Stimulated activated CD8-positive, alpha-beta memory T cell treated with anti-CD3 and anti-CD28 coated beads, Interleukin-12 subunit alpha, Interleukin-12 subunit beta, amount 100 ng/mL, for 1 hour (primary cell): Measurements from ENCODE around the gene DCPS.
"Not testable (repeated sequence)": the region's sequence is repeated elsewhere in the genome, so short reads cannot be mapped to it uniquely, and the experiment has no call there.

Source experiments
- DNase-seq: peaks from one replicate; pipeline ENCODE4 v3.0.0-alpha.2; 2020; ENCODE audit warnings: low read depth

DCPS gene

GRCh38 chr11:126362879-126363655 lies 59.2 kb downstream of the DCPS start:
- DNase-seq, result no peak

- DNase-seq, result no peak
Measured at GRCh38 chr11:126363706-126364248, 59.9 kb downstream of the DCPS start.

DNA sequence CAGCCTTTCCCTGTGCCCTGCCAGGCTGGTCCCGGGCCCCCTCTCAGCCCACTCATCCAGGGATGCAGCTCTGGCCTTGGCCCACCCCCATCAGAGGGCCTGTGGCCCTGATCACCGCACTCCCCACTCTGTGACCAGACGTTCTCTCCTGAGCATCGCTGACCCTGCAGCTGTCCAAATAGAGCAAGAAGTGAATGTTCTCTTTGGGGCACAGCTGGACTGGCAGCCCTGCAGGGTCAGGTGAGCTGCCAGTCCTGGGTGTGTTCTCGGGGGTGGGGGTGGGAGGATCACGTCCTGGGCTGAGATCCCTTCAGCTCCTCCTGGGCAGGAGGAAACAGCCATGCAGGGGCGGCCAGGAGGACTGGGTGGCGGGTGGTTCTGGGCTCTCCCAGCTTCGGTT lies 60.9 kb downstream of the DCPS start:
- DNase-seq, result not testable (repeated sequence)

GRCh38 chr11:126365508-126365907 lies 61.6 kb downstream of the DCPS start:
- DNase-seq, result not testable (repeated sequence)

GRCh38 chr11:126366064-126366822 lies 62.4 kb downstream of the DCPS start:
- DNase-seq, result no peak

DNA sequence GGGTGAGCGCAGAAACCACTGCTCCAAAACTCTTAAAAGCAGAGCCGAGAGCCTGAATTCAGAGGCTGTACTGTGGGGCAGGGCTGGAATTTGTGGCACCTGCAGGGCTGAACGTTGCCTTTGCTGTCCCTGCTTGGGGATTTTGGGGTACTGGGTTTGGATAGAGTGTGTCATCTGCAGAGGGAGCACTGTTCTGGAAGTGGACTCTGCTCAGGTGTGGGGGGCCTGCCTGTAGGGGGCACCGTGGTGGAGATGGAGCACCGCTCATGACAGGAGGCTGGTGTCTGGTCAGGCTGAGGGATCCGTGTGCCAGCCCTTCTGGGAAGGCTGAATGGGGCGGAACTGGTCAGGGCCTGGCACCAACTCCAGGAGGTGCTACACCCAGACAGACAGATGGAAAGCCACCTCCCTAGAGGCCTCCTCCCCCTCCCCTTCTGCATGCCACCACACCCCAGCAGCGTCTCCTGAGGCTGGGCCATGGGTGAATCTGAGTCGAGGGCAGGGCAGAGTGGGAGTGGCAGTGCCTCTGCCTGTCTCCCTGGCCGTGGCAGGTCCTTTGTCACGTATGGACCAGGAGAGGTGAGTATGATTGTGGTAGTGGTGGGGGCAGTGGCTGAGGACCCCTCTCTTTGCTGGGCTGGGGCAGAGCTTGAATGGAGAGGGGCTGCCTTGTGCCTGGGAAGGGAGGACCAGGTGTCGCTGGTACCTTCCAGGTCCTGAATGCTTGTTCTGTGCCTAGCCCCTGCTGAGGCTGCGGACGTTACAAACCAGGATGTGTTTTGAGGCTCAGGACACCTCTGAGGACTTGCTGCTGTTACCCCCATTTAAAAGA lies 63.2 kb downstream of the DCPS start:
- not testable (repeated sequence) for DNase-seq

GRCh38 chr11:126367806-126368205 lies 63.9 kb downstream of the DCPS start:
- DNase-seq, result not testable (repeated sequence)

DNA sequence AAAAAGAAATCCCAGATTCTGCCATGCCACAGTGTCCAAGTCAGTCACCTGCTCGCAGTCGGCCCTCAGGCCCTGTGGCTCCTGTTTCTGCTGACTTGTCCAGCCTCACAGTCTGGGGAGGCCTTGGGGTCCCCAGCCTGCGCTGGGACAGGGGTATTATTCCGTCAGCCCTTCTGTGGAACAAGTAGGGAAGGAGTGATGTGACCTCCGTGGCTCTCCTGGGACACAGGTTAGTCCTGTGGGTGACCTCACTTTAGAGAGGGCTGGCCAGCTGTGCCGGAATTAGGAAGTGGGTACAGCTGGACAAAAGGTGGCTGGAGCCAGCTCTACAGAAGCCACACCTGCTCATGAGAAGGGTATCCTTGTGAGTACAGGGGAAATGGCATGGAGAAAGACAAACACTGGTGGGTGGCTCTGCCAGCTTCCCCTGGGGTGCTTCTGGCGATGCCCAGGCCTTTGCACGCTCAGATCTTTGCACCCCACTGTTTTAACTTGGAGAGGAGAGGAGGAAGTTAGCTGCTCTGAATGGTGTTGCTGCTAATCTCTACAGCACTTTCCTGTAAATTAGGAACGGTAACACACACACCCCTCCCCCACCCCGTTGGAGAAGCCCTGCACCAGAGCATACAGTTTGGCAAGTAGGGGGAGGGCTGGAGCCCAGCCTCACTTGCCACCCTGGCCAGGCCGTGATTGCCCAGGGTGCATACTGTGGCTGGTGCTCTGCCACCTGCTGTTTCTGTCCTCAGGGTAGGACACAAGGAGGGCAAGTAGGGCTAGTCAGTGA lies 64.7 kb downstream of the DCPS start:
- DNase-seq, result not testable (repeated sequence)

DNA sequence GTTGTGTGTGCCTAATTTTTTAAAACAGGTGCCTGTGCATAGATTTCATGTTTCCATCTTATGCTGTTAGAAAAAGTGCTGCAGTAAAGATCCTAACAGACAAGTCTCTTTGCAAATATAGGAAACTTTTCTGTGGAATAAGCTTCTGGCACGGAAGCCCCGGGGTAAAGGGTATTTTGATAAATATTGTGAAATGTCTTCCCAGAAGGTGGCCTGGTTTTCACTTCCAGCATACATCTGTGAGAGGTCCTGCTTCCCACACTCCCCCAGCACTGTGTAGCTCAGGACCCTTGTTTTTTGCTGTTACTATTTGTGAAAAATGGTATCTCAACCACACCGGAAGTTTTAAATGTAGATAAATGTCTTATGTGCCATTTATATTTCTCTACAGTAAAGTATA lies 66.2 kb downstream of the DCPS start:
- DNase-seq, result no peak

- no peak for DNase-seq
Measured at GRCh38 chr11:126371595-126371994, 67.7 kb downstream of the DCPS start.

DNA sequence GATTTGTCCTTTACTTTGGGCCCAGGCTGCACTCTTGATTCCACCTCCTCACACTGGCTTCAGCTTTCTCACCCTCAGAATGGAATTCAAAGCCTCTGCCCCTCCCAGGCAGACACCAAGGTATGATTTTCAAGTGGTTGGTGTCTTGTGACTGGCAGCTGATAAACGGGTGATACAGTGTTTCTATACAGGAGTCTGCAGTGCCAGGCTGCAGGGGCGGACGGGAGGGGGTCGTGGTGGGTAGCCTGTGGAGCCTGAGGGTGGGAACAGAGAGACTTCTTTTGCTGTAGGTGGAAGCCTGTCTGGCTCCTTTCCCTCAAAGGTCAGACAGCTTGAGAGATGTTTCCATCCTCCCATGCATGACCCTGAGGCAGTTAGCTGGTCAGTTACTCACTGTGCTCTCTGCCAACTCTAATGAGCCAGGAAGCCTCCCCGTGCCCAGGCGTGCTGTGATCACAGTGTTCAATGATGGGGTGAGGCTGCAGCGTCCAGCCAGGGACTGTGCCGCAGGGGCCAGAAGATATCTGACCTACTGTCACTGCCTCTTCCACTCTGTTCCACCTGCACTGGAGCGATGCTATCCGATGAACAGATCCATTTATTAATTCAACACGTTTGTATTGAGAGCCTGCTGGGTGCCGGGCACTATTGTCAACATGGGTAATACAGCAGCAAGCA lies 69.7 kb downstream of the DCPS start:
- DNase-seq, result not testable (repeated sequence)

- not testable (repeated sequence) for DNase-seq
Measured at GRCh38 chr11:126374562-126375300, 70.9 kb downstream of the DCPS start.

- no peak for DNase-seq
Measured at GRCh38 chr11:126375726-126376125, 71.9 kb downstream of the DCPS start.

- DNase-seq, result no peak
Measured at GRCh38 chr11:126378763-126379162, 74.9 kb downstream of the DCPS start.

- DNase-seq, result no peak
Measured at GRCh38 chr11:126380909-126381308, 77.0 kb downstream of the DCPS start.

- not testable (repeated sequence) for DNase-seq
Measured at GRCh38 chr11:126381960-126382359, 78.1 kb downstream of the DCPS start.

DNA sequence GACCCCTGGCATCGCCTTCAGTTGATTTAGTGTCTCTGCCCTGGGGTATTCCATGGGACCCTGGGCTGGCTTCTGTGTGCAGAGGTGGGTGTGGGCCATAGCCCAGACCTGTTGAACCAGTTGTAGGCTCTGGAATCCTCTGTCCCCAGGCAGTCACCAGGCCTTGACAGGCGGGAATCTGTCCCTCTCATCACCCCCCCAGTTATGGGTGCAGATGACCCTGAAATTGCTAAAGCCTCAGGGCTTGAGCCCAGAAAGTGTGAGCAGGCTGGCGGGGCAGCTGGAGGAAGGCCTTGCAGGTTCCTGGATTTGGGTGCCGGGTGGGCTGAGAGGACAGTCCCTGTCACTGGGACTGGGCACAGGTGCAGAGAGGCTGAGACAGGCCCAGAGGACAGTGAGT lies 78.8 kb downstream of the DCPS start:
- DNase-seq, result not testable (repeated sequence)

GRCh38 chr11:126383339-126384335 lies 79.8 kb downstream of the DCPS start:
- DNase-seq, result no peak
